Measurements from ENCODE around the gene KCNK4.
"Not testable (repeated sequence)": the region's sequence is repeated elsewhere in the genome, so short reads cannot be mapped to it uniquely, and the experiment has no call there.

The KCNK4 gene

DNA sequence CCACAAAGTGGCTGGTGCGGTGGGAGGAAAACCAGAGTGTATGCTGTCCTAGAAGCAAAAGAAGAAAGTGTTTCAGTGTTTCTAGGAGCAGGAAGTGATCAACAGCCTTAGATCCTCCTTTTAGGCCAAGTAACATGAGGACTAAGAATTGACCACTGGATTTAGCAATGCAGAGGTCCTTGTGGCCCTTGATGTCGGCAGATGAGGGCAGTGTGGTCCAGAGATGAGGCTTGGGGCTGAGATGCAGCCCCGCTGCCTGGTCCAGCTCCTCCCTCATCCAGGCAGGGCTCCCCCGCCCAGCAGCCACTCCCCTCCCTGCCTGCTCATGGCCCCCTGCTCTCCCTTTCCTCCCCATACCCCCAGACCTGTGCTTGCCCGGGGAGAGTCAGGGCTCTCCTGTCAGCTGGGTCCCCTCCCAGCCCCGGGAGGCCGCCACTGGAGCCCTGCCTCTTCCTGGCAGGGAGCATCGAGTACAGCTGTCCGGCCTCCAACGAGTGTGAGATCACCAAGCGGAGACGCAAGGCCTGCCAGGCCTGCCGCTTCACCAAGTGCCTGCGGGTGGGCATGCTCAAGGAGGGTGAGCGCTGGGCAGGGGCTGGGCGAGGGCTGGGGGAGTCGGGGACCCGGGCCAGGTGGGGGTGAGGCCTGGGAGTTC lies 22.5 kb downstream of the KCNK4 start:
- no peak for DNase-seq

DNA sequence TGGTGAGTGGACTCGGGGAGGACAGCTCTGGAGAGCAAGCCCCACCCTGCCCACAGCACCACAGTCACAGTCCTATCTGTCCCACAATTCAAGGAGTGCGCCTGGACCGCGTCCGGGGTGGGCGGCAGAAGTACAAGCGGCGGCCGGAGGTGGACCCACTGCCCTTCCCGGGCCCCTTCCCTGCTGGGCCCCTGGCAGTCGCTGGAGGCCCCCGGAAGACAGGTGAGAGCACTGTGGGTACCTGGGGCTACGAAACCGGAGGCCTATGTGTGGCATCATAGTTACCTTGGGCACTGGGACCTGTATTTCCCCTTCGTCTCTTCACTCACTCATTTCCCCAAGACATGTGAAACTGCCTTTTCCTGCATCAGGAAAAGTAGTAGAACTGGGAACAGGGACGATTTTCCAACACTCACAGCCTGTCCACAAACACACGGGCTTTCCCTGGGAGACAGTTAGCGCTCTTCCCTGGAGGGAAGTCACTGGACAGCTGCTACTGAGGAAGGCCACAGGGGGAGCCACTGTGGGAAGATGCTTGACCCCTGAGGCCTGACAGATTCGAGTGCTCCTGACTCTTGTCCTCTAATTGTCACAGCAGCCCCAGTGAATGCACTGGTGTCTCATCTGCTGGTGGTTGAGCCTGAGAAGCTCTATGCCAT lies 23.2 kb downstream of the KCNK4 start:
- no peak for DNase-seq

DNA sequence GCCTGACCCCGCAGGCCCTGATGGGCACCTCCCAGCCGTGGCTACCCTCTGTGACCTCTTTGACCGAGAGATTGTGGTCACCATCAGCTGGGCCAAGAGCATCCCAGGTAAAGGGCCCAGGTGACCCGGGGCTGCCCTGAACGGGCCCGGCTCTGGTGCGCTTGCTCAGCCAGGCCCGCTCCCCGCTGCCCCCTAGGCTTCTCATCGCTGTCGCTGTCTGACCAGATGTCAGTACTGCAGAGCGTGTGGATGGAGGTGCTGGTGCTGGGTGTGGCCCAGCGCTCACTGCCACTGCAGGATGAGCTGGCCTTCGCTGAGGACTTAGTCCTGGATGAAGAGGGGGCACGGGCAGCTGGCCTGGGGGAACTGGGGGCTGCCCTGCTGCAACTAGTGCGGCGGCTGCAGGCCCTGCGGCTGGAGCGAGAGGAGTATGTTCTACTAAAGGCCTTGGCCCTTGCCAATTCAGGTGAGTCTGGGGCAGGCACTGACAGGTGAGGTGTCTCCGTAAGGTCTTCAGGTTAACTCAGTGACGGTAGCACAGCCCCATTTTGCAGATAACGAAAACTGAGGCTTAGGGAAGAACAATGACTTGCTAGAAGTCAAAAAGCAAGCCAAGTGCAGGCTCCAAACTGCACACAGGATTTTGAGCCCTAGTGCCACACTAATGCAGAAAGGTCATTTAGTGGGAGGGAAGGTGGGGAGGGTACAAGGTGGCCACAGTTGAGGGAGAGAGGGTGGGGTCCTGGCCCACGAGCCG lies 23.9 kb downstream of the KCNK4 start:
- no peak for DNase-seq

DNA sequence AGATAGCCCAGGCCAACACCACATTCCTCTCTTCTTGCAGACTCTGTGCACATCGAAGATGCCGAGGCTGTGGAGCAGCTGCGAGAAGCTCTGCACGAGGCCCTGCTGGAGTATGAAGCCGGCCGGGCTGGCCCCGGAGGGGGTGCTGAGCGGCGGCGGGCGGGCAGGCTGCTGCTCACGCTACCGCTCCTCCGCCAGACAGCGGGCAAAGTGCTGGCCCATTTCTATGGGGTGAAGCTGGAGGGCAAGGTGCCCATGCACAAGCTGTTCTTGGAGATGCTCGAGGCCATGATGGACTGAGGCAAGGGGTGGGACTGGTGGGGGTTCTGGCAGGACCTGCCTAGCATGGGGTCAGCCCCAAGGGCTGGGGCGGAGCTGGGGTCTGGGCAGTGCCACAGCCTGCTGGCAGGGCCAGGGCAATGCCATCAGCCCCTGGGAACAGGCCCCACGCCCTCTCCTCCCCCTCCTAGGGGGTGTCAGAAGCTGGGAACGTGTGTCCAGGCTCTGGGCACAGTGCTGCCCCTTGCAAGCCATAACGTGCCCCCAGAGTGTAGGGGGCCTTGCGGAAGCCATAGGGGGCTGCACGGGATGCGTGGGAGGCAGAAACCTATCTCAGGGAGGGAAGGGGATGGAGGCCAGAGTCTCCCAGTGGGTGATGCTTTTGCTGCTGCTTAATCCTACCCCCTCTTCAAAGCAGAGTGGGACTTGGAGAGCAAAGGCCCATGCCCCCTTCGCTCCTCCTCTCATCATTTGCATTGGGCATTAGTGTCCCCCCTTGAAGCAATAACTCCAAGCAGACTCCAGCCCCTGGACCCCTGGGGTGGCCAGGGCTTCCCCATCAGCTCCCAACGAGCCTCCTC lies 24.8 kb downstream of the KCNK4 start:
- not testable (repeated sequence) for DNase-seq

DNA sequence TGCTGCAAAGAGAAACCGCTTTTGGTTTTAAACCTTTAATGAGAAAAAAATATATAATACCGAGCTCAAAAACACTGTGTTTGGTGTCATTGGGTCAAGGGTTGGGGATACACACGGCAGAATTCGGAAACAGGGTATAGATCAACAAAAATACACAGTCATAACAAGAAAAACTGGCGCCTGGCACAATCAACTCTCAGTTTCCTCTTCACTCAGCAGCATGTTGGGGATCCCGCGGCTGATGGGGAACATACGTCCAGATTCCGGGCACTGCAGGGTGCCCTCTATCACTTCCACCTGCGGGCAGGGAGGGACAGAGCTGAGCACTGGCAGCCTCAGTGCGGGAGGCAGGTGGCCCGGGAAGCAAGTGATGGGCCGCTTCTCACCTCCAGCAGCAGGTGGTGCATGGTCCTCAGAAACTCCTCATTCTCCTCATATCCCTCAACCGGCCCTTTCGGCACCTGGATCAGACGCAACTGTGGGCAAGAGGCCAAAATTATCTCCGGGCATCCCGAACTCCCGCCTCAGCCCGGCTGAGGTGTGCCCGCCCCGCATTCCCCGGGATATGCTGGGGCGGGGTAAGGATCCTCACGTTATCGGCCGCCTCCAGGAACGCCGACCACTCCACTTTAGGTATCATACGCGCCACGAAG lies 25.7 kb downstream of the KCNK4 start:
- DNase-seq = no peak

DNA sequence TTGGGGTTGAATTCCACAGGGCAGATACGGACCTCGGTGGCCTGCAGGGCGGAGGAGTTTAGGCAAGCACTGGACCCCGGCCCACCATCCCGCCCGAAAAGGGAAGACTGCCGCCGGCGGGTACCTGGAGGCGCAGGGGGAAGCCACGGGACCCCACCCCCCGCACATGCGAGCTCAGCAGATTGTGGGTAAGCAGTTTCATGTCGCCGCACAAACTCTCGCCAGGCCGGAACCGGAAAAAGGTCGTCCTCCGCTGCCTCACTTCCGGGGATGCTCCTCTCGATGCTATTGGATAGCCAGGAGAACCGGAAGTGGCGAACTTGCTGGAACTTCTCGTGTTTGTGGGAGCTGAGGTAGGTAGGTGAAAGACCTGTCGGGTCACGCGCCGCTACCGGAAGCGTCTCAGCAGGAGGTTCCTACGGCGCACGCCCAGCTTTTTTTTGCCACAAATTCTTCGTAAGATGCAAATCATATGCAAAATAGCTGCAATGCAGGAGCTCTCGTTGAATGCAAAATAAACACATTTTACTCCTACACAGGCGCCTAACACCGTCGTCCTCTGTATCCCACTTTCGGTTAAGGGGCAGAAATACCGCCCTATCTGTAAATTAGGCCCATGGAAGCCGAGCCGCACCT lies 26.3 kb downstream of the KCNK4 start, which contains the start of gene TRMT112:
TSS of gene TRMT112 (minus strand) at position 235 of the 636 bp plus-strand sequence. CDS start at position 202, 33 bp downstream.
- DNase-seq = peak; percentile 97

DNA sequence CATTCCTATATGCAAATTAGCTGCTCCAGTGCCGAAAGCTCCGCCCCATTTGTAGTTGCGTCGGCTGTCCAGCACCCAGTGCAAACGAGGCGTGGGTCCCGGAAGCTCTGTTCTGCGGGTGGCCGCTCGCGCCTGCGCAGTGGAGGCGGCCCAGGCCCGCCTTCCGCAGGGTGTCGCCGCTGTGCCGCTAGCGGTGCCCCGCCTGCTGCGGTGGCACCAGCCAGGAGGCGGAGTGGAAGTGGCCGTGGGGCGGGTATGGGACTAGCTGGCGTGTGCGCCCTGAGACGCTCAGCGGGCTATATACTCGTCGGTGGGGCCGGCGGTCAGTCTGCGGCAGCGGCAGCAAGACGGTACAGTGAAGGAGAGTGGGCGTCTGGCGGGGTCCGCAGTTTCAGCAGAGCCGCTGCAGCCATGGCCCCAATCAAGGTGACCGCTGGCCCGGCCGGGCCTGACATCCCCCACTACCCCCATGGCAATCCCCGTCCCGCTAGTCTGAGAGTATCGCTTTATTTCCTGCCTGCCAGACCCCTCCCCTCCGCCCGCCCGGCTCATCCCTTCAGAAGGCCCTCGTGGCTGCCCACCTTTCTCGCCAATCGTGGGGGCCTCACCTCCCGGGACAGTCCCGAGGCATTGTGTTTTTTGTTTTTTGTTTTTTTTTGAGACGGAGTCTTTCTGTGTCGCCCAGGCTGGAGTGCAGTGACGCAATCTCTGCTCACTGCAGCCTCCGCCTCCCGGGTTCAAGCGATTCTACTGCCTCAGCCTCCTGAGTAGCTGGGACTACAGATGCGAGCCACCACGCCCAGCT lies 27.1 kb downstream of the KCNK4 start, which contains the start of gene PRDX5:
TSS of gene PRDX5 (plus strand) at position 161 of the 805 bp plus-strand sequence. CDS start at position 256, 95 bp downstream.
- DNase-seq = peak; percentile 99

DNA sequence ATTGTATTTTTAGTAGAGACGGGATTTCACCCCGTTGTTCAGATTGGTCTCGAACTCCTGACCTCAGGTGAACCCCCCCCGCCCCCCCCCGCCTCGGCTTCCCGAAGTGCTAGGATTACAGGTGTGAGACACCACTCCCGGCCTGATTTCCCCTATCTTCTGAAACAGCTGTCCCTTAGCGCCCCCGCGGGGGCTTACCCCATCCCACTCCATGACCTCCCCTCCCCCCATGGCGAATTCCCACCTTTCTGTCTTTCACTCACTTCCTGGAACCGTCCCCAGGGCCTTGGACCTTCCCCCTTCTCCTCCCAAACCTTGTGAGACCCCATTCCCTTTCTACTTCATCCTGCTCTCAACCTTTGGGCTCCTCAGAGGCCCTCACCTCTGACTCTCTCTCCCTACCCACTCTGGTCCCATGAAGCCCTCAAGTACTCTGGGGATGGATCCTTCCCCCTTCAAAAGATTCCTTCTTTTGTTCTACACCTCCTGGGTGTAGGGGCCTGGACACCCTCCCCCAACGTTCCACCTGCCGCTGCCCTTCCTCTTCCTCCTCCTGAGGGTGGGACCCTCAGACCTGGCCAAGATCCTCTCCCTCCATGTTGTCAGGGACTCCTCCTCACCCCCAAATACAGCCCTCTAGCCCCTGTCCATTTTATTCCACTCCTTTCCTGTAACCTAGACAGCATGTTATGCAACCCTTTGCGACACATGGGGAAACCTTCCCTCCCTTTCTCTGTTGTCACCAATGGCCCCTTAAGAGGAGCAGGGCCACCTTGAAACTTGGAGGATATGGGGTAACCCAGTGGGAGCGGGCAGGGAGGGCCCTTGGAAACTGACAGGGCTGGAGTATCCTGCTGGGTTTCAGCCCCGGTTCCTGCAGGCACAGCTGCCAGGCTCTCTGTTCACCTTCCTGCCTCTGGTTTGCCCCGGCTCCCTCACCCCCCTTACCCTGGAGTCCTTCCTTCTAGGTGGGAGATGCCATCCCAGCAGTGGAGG lies 28.0 kb downstream of the KCNK4 start:
- peak; percentile 29 for DNase-seq

DNA sequence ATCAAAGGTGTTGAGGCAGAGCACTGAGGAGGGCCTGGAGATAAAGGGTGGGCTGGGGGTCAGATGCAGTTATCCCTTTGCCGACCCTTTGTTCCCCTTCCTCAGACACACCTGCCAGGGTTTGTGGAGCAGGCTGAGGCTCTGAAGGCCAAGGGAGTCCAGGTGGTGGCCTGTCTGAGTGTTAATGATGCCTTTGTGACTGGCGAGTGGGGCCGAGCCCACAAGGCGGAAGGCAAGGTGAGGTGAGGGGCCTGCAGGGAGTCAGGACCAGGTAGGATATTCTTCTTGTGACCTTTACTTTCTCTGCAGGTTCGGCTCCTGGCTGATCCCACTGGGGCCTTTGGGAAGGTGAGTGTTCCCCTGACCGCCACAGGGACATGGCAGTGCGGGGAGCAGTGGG lies 29.5 kb downstream of the KCNK4 start:
- DNase-seq = no peak

DNA sequence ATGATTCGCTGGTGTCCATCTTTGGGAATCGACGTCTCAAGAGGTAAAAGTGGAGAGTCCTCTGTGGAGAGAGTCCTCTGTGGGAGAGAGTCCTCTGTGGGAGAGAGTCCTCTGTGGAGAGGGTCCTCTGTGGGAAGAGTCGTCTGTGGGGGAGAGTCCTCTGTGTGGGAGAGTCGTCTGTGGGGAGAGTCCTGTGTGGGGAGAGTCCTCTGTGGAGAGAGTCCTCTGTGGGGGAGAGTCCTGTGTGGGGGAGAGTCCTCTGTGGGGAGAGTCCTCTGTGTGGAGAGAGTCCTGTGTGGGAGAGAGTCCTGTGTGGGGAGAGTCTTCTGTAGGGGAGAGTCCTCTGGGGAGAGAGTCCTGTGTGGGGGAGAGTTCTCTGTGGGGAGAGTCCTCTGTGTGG lies 29.9 kb downstream of the KCNK4 start:
- DNase-seq = no peak

DNA sequence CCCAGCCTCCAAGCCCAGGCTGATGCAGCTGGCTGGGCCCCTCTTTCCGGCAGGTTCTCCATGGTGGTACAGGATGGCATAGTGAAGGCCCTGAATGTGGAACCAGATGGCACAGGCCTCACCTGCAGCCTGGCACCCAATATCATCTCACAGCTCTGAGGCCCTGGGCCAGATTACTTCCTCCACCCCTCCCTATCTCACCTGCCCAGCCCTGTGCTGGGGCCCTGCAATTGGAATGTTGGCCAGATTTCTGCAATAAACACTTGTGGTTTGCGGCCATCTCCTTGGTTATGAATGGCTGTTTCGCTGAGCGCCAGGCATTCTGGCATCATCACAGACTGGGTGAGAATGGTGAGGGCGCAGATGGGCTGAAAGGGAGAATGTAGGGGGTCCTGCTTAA lies 30.4 kb downstream of the KCNK4 start:
- no peak for DNase-seq

DNA sequence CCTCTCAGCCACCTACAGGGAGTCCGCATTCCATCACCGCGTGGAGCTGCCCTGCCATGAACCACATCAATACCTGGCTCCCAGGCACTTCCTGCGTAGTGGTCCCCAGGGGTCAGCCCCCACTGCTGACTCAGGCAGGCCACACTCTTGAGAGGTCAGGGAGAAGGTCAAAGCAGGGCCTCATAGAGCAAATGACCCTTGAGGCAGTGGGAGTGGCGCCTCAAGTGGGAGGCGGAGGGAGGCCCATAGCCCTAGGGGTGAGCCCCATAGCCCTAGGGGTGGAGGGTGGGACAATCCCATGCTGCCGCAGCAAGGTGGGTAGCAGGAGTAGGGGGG lies 31.8 kb downstream of the KCNK4 start:
- DNase-seq = no peak

DNA sequence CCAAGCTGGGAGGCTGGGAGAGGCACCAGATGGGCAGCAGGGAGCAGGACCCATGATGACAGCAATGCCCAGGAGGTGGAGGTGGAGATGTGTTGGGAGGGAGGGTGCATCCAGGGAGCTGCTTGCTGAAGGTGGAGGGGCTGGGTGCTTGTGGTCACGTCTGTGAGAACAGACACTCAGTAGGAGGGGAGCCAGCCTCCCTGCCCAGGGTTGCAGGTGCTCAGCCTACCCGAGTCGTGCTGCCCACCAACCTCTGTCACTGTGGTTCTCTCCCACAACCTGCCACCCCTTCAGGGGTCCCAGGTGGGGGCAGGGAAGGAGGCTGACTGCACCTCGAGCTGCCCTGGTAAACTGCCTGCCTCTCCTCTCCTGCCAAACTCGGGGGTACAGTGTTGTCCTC lies 32.3 kb downstream of the KCNK4 start:
- no peak for DNase-seq

DNA sequence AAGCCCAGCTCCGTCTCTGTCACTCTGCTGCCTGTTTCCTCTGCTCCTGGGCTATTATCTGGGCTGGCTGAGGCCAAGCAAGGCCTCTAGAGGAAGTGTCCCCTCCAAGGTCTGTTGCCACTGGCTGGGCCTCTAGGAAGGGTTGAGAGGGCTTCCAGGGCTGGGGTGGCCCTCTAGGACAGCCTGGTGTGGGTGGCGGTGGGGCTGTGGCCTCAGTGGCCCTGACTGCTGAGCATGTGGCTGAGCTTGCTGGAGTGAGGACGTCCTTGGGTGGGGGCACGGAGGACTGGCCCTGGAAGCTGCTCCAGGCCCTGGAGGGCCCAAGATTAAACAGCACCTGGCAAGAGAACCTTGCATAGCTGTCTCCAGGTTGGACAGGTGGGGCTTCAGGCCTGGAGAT lies 32.9 kb downstream of the KCNK4 start:
- DNase-seq = not testable (repeated sequence)

DNA sequence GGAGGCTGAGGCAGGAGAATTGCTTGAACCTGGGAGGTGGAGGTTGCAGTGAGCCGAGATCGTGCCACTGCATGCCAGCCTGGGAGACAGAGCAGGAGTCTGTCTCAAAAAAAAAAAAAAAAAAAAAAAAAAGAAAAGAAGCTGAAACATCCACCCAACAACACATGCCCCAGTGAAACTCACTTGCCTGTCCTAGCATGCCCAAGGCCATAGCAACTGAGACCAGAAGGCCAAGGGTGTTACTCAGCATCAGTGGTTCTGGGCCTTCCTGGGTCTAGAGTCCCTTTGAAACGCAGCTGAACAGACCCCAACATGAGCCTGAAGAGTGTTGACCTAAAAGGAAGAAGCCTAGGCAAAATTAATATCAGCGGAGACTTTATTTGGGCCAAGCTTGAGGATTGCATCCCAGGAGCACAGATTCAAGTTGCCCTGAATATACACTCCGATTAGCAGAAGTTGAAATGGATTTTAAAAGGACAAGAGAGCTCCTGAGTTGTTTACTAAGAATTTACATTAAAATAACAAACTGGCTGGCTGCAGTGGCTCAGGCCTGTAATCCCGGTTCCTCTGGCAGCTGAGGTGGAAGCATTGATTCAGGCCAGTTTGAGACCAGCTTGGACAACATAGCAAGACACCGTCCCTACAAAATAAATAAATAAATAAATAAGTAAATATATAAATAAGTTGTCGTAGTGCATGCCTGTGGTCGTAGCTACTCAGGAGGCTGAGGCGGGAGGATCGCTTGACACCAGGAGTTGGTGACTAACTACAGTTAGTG lies 33.8 kb downstream of the KCNK4 start:
- no peak for DNase-seq

DNA sequence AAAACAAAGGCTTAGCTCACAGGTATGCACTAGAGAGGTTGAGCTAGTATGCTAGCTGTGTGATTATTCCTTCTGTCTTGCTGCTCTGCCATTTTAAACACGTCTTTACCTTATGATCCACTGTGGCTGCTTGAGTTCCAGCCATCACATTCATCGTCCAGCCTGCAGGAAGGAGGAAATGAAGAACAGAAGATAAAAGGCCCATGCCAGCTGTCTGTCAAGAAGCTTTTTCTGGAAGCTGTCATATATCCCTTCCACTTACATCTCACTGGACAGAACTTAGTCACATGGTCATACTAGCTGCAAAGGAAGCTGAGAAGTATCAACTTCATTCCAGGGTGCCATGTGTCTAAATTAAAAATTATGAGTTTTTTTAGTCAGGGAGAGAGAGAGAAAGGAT lies 36.3 kb downstream of the KCNK4 start:
- no peak for DNase-seq

DNA sequence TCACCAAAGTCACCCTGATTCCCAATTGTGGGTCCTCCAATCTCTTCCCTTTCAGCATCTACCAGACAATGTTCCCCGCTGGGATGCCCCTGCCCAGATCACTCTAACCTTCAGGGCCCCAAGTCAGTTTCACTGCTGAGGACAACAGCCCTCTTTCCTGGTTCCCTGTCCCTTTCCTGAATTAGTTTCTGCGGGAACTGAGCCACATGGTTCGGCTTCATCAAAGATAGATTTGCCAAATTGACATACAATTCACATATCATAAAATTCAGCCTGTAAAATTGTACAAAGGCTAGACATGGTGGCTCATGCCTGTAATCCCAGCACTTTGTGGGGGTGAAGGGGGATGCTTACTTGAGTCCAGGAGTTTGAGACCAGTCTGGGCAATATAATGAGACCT lies 36.9 kb downstream of the KCNK4 start:
- DNase-seq = no peak

DNA sequence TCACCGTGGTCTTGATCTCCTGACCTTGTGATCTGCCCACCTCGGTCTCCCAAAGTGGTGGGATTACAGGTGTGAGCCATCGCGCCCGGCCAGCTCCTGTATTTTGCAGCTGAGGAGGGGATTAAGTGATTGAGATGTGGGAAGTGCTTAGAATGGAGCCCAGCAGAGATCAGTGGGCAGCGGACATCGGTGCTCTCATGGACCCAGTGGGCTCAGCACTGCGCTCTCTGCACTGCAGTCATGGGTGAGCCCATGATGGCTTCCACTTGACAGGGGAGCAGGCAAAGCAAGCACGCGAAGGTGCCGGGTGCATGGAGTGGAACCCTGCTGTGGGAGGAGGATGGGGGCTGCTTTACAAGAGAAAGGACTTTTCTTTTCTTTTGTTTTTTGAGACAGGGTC lies 39.8 kb downstream of the KCNK4 start:
- DNase-seq = no peak
